ENCODE data around the gene RGS9. TPM values are rescaled to one million over a fixed set of nuclear protein-coding genes. Genes with fewer than 3 reads are reported as not detected.

RGS9 gene
- total RNA-seq, 4 donors from 2014 or later: 22.4 to 58.6 (median 32.2) TPM

DNA sequence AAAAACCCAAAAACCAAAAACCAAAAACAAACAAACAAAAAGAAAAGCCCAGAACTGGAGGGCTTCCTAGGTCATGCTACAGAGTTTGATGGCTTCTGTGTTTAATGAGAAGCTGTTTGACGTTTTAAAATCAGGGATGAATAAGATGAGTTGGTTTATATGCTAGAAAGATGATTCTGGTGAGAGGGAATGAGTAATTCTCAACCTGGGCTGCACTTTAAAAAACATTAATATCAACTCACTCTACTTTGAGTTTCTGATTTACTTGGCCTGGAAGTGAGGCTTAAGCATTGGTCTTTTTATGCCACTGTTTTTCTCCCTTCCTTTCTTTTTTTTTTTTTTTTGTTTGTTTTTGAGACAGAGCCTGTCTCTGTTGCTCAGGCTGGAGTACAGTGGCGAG is 5.1 kb downstream of the RGS9 start:
- WGBS: 66% methylated on average over 2 of the region's 2 CpGs
- intact Hi-C loops (cut with DNase I): no loop called here
- no peaks in the 10 kb centered on the region for H3K9me3 ChIP-seq

DNA sequence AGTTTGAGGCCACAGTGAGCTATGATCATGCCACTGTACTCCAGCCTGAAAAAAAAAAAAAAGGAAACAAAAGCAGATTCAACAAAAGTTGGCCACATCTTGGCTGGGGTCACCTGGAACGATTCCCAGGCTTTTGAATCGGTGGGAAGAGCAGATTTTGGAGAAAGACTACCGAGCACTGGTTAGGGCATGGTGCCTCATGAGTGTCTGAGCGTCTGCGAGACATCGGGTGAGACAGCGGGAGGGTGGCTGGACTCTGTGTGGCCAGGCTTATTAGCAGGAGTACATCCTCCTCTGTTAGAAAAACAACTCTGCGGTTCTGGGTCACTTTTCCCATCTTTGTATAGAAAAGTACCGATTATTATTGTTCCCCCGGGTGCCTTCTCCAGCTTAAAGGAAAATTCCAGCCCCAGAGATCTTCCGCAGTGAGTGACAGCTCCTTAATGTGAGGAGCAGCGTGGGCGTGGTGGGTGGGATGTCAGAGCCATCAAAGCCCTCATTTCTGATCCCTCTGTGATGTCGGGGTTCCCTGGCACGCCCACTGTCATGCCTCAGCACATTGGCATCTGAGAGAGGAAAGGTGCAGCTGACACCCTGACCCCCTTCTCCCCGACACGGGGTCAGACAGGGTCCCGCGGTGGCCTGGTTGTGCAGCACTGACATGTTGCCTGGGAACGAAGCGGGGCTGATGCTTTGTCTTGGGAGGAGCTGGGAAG is 6.9 kb downstream of the RGS9 start:
- Histone ChIP-seq H3K27ac (replicated peaks in 1 of 4) (no peak overlapping the region), H3K36me3 (no peaks in the 10 kb centered on the region), H3K27me3 (peaks cover 0 to 6% (median 0%) of the 10 kb centered on the region in 4 donors), H3K9me3 (no peaks in the 10 kb centered on the region), H3K4me3 (no peak overlapping the region), H3K4me1 (peaks cover 0 to 14% (median 12%) of the 10 kb centered on the region in 4 donors)
- 66% methylated on average over 20 of the region's 21 CpGs for WGBS
- no peak for DNase-seq (ENCODE audit: extremely low spot score)
- intact Hi-C loops (cut with DNase I): no loop called here
- TF ChIP-seq, protein P1, sequence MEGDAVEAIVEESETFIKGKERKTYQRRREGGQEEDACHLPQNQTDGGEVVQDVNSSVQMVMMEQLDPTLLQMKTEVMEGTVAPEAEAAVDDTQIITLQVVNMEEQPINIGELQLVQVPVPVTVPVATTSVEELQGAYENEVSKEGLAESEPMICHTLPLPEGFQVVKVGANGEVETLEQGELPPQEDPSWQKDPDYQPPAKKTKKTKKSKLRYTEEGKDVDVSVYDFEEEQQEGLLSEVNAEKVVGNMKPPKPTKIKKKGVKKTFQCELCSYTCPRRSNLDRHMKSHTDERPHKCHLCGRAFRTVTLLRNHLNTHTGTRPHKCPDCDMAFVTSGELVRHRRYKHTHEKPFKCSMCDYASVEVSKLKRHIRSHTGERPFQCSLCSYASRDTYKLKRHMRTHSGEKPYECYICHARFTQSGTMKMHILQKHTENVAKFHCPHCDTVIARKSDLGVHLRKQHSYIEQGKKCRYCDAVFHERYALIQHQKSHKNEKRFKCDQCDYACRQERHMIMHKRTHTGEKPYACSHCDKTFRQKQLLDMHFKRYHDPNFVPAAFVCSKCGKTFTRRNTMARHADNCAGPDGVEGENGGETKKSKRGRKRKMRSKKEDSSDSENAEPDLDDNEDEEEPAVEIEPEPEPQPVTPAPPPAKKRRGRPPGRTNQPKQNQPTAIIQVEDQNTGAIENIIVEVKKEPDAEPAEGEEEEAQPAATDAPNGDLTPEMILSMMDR (IDR thresholded peaks at IDR 0.05): no peak
- TF ChIP-seq EP300 (IDR thresholded peaks at IDR 0.05): no peak
- no peak for TF ChIP-seq POLR2A (IDR thresholded peaks at IDR 0.05; ENCODE audit: low read depth)
- no peak for TF ChIP-seq POLR2AphosphoS5 (IDR thresholded peaks at IDR 0.05)

More for the DNA sequence above, 5.1 kb downstream of the RGS9 start:
- Histone ChIP-seq H3K27me3 (peaks cover 0 to 6% (median 0%) of the 10 kb centered on the region in 4 donors), H3K4me3 (no peak overlapping the region), H3K27ac (replicated peaks in 1 of 4) (no peak overlapping the region), H3K4me1 (peaks cover 6 to 32% (median 30%) of the 10 kb centered on the region in 4 donors), H3K36me3 (no peaks in the 10 kb centered on the region)
- DNase-seq (ENCODE audit: extremely low spot score): no peak
- TF ChIP-seq POLR2A (IDR thresholded peaks at IDR 0.05; ENCODE audit: low read depth): no peak
- TF ChIP-seq POLR2AphosphoS5 (IDR thresholded peaks at IDR 0.05): no peak
- TF ChIP-seq EP300 (IDR thresholded peaks at IDR 0.05): no peak
- TF ChIP-seq, protein P1 (IDR thresholded peaks at IDR 0.05): no peak

DNA sequence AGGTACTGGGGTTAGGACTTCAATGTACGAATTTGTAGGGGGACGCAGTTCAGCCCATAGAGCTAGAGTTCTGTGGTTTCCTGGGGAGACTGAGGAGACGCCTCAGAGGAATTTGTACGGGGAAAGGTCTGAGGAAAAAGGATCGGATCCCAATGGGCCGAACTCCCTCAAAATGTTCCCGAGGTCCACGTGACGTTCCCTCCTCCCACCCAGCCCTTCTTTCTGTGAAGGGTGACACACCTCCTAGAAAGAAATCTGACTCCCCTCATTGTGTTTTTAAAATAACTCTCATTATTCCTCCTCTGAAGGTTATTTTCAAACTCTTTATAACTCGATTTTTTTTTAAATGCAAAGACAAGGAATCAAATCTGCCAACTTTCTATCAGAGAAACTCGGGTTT is 8.6 kb downstream of the RGS9 start:
- no peak overlapping the region for H3K27ac ChIP-seq (replicated peaks in 1 of 4)
- no peaks in the 10 kb centered on the region for H3K27me3 ChIP-seq
- intact Hi-C loops (cut with DNase I): no loop called here
- no peak for TF ChIP-seq POLR2A (IDR thresholded peaks at IDR 0.05; ENCODE audit: low read depth)
- TF ChIP-seq, protein P1 (IDR thresholded peaks at IDR 0.05): no peak
- no peak for TF ChIP-seq EP300 (IDR thresholded peaks at IDR 0.05)
- TF ChIP-seq POLR2AphosphoS5 (IDR thresholded peaks at IDR 0.05): no peak
- H3K4me1 ChIP-seq: peaks cover 0 to 7% (median 5%) of the 10 kb centered on the region in 4 donors
- no peak overlapping the region for H3K4me3 ChIP-seq
- H3K36me3 ChIP-seq: no peaks in the 10 kb centered on the region
- 91% methylated on average over 11 of the region's 11 CpGs for WGBS
- H3K9me3 ChIP-seq: no peaks in the 10 kb centered on the region
- DNase-seq (ENCODE audit: extremely low spot score): no peak

DNA sequence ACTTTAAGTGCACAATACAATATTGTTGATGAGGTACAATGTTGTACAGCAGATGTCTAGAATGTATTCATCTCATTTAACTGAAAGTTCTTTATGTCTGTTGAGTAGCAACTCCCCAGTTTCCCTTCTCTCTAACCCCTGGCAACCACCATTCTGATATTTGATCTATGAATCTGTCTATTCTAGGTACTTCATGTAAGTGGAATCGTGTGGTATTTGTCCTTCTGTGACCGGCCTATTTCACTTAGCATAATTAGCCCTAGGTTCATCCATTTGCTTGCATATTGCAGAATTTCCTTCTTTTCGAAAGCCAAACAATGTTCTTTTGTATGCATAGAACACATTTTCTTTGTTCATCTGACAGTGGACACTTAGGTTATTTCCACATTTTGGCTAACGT is 10.8 kb downstream of the RGS9 start:
- Histone ChIP-seq H3K4me3 (no peak overlapping the region), H3K36me3 (no peaks in the 10 kb centered on the region), H3K27me3 (no peaks in the 10 kb centered on the region), H3K9me3 (no peaks in the 10 kb centered on the region), H3K27ac (replicated peaks in 1 of 4) (no peak overlapping the region), H3K4me1 (peaks cover 0 to 7% (median 5%) of the 10 kb centered on the region in 4 donors)
- TF ChIP-seq, protein P1 (IDR thresholded peaks at IDR 0.05): no peak
- TF ChIP-seq EP300 (IDR thresholded peaks at IDR 0.05) (no peak), POLR2AphosphoS5 (IDR thresholded peaks at IDR 0.05) (no peak), POLR2A (IDR thresholded peaks at IDR 0.05; ENCODE audit: low read depth) (no peak)
- intact Hi-C loops (cut with DNase I): no loop called here
- WGBS: 92% methylated on average over 4 of the region's 4 CpGs
- DNase-seq (ENCODE audit: extremely low spot score): no peak

All from esophagus muscularis mucosa (tissue), 4 donors.